A549 (cell line): Measurements from ENCODE around the gene TCTN3. TPM values are rescaled to one million over a fixed set of nuclear protein-coding genes. Genes with fewer than 3 reads are reported as not detected.

Experiments used
- ATAC-seq, 2 experiments: fragments of 200-7000 bp in 1 of 2; fragments of >200 bp in 1 of 2; cut with Nextera tagmentation in 1 of 2; cut with Tn5 transposase in 1 of 2; 3 replicates each; pipeline versions ENCODE4 v1.8.0 to v1.9.1; 2018 to 2020; ENCODE audit warnings: mild to moderate bottlenecking in 1 of 2, moderate library complexity in 1 of 2
- CTCF ChIA-PET: fragments of 300-600 bp; sonication (Branson Sonifier 250); formaldehyde crosslinking; extraction: SDS; loops from one replicate; lab custom pipeline; 2021; ENCODE audit warnings: antibody characterized with exemption, inconsistent platforms; lab: Yijun Ruan, JAX
- POLR2A ChIA-PET: fragments of 350-600 bp; formaldehyde crosslinking; extraction: SDS; loops from one replicate; lab custom pipeline; 2021; ENCODE audit warnings: antibody characterized with exemption, inconsistent platforms; lab: Yijun Ruan, JAX
- DNase-seq, 2 experiments: peaks; one replicate each; pipeline versions ENCODE4 v3.0.0 to v3.0.0-alpha.2; 2011 to 2016; ENCODE audit warnings: low read depth in 1 of 2, low spot score in 1 of 2
- FAIRE-seq: peaks from 2 replicates; lab custom pipeline; 2011; peaks lifted over from hg19 to GRCh38; lab: Jason Lieb, UNC
- H3K27ac ChIP-seq, 2 experiments: fragments of >200 bp; sonication (Bioruptor Twin); formaldehyde crosslinking; 3 replicates each; pipeline ENCODE4 v1.5.1; 2016 to 2017
- H3K4me1 ChIP-seq: fragments of >200 bp; sonication (Bioruptor Twin); formaldehyde crosslinking; 3 replicates; pipeline ENCODE4 v1.6.1; 2016
- H3K4me2 ChIP-seq: fragments of >200 bp; sonication (Bioruptor Twin); formaldehyde crosslinking; 3 replicates; pipeline ENCODE4 v1.6.1; 2016
- H3K4me3 ChIP-seq: fragments of >200 bp; sonication (Bioruptor Twin); formaldehyde crosslinking; 3 replicates; pipeline ENCODE4 v1.5.1; 2016
- H3K9me3 ChIP-seq: fragments of >200 bp; sonication (Bioruptor Twin); formaldehyde crosslinking; 3 replicates; pipeline ENCODE4 v1.6.1; 2016
- CEBPB ChIP-seq, 2 experiments: fragments of >200 bp in 1 of 2; sonication (Bioruptor Twin) in 1 of 2; formaldehyde crosslinking in 1 of 2; IDR thresholded peaks; 2 replicates each; pipeline ENCODE4 v1.6.1; 2012 to 2016
- CHD4 ChIP-seq: fragments of 200-600 bp; sonication (generic); IDR thresholded peaks from 2 replicates; pipeline ENCODE4 v1.6.1; 2016; ENCODE audit warnings: antibody characterized with exemption, mild to moderate bottlenecking, borderline replicate concordance
- EHF ChIP-seq: fragments of 250-450 bp; sonication (Bioruptor Pico); IDR thresholded peaks from 2 replicates; pipeline ENCODE4 v1.5.0; 2020; ENCODE audit warnings: mild to moderate bottlenecking
- FOSL2 ChIP-seq, 2 experiments: fragments of 450-650 bp in 1 of 2; fragments of >200 bp in 1 of 2; sonication (Bioruptor Twin) in 1 of 2; formaldehyde crosslinking; IDR thresholded peaks; 2 replicates each; pipeline versions ENCODE4 v1.5.0 to v1.6.1; 2016 to 2020; ENCODE audit warnings: mild to moderate bottlenecking in 1 of 2, moderate library complexity in 1 of 2
- HOXA7 ChIP-seq: fragments of 250-450 bp; sonication (Bioruptor Pico); IDR thresholded peaks from 2 replicates; pipeline ENCODE4 v1.5.0; 2020; ENCODE audit warnings: mild to moderate bottlenecking, moderate library complexity
- MAFK ChIP-seq: fragments of 450-650 bp; IDR thresholded peaks from 2 replicates; pipeline ENCODE4 v1.6.1; 2014; ENCODE audit not compliant: partially characterized antibody
- NR3C1 ChIP-seq: fragments of >200 bp; sonication (Bioruptor Twin); formaldehyde crosslinking; IDR thresholded peaks from 3 replicates; pipeline ENCODE4 v1.6.1; 2017
- POLR2AphosphoS2 ChIP-seq: conservative IDR thresholded peaks from 2 replicates; pipeline ENCODE4 v1.6.1; 2012; ENCODE audit warnings: low read length, improper control_type of control experiment, inconsistent platforms
- RAD21 ChIP-seq, 2 experiments: fragments of >200 bp in 1 of 2; sonication (Bioruptor Twin) in 1 of 2; formaldehyde crosslinking in 1 of 2; IDR thresholded peaks in 1 of 2; conservative IDR thresholded peaks in 1 of 2; 2 replicates in 1 of 2; 3 replicates in 1 of 2; pipeline ENCODE4 v1.6.1; 2012 to 2018; ENCODE audit warnings: inconsistent platforms in 1 of 2
- RARB ChIP-seq: fragments of 250-450 bp; sonication (Bioruptor Pico); IDR thresholded peaks from 2 replicates; pipeline ENCODE4 v1.8.0; 2021; ENCODE audit warnings: mild to moderate bottlenecking, moderate library complexity
- RFX5 ChIP-seq: fragments of 450-650 bp; IDR thresholded peaks from 2 replicates; pipeline ENCODE4 v1.7.1; 2014; ENCODE audit warnings: antibody characterized with exemption, mild to moderate bottlenecking, moderate library complexity
- RNF2 ChIP-seq: fragments of 200-600 bp; sonication (generic); IDR thresholded peaks from 2 replicates; pipeline ENCODE4 v1.6.1; 2016; ENCODE audit warnings: low read depth, mild to moderate bottlenecking, antibody characterized with exemption, moderate library complexity, borderline replicate concordance
- ZNF302 ChIP-seq: fragments of 250-450 bp; sonication (Bioruptor Pico); IDR thresholded peaks from 2 replicates; pipeline ENCODE4 v1.9.0; 2021; ENCODE audit warnings: inconsistent platforms, mild to moderate bottlenecking, moderate library complexity
- WGBS: methylation state at CpG from one replicate; pipeline ENCODE4 v1.1.6; 2017; ENCODE audit errors: missing lambda C conversion rate; 5-methylcytosine and 5-hydroxymethylcytosine counted together
- polyA plus RNA-seq, 4 experiments: library from polyadenylated mRNA; depleted of rRNA in 3 of 4; stranded (reverse); fragments of >200 nt; fragmentation: RNase III in 1 of 4; extraction: RNeasy Plus Mini Kit Qiagen cat#74134 plus additional on column Dnase treatment in 1 of 4; gene quantifications; 2 replicates in 3 of 4; 3 replicates in 1 of 4; pipeline ENCODE4 v1.2.3, GENCODE V29; 2011 to 2017
- TF ChIP-seq, protein P1 (sequence below): fragments of 250-450 bp; sonication (Bioruptor Pico); IDR thresholded peaks from 2 replicates; pipeline ENCODE4 v1.5.0; 2021; ENCODE audit warnings: mild to moderate bottlenecking, moderate library complexity, borderline replicate concordance
- TF ChIP-seq, protein P2 (sequence below): IDR thresholded peaks from 2 replicates; pipeline ENCODE4 v1.6.1; 2012
- TF ChIP-seq, protein P3 (sequence below): fragments of 250-450 bp; sonication (Bioruptor Pico); IDR thresholded peaks from 2 replicates; pipeline ENCODE4 v1.5.0; 2020; ENCODE audit warnings: low read depth, mild to moderate bottlenecking, moderate library complexity

The TCTN3 gene
- polyA plus RNA-seq, 2 of the 4 experiments (the other 2 are of a cell fraction) = 36.5 to 55.5 TPM

DNA sequence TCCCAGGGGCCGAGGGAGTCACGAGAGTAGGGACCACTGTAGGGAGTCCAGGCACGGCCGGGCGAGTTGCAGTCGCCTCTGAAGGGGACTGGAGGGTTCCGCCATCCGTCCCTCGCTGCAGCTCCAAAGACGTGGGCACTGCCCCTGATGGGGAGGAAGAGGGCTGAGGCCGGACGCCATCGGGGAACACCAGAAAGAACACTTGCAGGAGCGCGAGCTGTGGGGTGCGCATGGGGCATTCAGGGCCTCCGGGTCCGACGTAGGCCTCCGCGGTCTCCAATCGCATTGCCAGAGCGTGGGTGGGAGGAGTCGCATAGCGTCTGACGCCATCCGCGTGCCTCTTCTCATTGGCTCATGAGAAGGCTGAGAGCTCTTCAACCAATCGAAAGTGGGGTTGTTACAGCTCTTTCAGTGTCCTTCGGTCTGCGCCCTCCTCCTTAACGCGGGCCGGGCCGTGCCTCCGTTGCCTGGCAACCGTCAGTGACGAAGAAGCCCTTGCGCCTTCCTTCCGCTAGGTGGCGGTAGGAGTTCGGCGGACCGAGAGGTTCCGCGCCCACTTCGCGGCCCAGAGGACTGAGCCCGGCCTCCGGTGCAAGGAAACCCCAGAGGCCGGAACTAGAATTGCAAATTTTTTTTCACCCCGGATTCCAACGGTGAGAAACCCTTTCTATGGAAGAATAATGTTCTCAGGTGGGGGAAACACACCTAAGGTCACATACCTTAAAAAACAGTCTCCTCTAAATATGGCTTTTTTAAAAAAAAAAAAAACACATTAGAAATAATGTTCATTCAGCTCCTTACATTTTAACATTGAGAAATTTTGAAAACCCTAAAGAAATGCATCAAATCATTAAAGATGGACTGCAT is at the start of gene TCTN3 (continued):
- TF ChIP-seq, protein P1, sequence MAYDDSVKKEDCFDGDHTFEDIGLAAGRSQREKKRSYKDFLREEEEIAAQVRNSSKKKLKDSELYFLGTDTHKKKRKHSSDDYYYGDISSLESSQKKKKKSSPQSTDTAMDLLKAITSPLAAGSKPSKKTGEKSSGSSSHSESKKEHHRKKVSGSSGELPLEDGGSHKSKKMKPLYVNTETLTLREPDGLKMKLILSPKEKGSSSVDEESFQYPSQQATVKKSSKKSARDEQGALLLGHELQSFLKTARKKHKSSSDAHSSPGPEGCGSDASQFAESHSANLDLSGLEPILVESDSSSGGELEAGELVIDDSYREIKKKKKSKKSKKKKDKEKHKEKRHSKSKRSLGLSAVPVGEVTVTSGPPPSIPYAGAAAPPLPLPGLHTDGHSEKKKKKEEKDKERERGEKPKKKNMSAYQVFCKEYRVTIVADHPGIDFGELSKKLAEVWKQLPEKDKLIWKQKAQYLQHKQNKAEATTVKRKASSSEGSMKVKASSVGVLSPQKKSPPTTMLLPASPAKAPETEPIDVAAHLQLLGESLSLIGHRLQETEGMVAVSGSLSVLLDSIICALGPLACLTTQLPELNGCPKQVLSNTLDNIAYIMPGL (CRISPR knock-in tag) = no peak

- Histone ChIP-seq H3K9me3 (no peaks in the 10 kb centered on the region), H3K4me3 (no peak overlapping the region), H3K27ac (no peak overlapping the region), H3K4me2 (peak overlapping the region; percentile 25; the same call in 2 of the 3 replicates), H3K4me1 (peaks cover 9% of the 10 kb centered on the region; the same call in 1 of the 3 replicates)
- ChIA-PET POLR2A (no interaction called here), CTCF (interaction anchor here (0.9 kb wide), 1 partner anchor 49 kb away, joined by 3 read pairs; the partner anchor contains the start of gene TCTN3)
- DNase-seq (no peak), ATAC-seq (no peak), FAIRE-seq (no peak)
- TF ChIP-seq CEBPB (IDR thresholded peaks at IDR 0.05) (no peak), RFX5 (no peak), MAFK (peak; percentile 78)
- TF ChIP-seq, protein P2, sequence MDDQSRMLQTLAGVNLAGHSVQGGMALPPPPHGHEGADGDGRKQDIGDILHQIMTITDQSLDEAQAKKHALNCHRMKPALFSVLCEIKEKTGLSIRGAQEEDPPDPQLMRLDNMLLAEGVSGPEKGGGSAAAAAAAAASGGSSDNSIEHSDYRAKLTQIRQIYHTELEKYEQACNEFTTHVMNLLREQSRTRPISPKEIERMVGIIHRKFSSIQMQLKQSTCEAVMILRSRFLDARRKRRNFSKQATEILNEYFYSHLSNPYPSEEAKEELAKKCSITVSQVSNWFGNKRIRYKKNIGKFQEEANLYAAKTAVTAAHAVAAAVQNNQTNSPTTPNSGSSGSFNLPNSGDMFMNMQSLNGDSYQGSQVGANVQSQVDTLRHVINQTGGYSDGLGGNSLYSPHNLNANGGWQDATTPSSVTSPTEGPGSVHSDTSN = no peak
- 66% methylated on average over 2 of the region's 2 CpGs for WGBS
Observed at GRCh38 chr10:95742962-95743535, 49.3 kb upstream of the TCTN3 start.

- Histone ChIP-seq H3K9me3 (no peaks in the 10 kb centered on the region), H3K4me2 (peak overlapping the region; percentile 25; the same call in 2 of the 3 replicates), H3K4me3 (no peak overlapping the region), H3K27ac (no peak overlapping the region), H3K4me1 (peaks cover 9% of the 10 kb centered on the region; the same call in 1 of the 3 replicates)
- ChIA-PET CTCF (interaction anchor here (0.8 kb wide), 1 partner anchor 14 kb away, joined by 3 read pairs; the partner anchor contains the start of gene ENTPD1), POLR2A (no interaction called here)
- WGBS = 29% methylated on average over 3 of the region's 3 CpGs
- peak in 1 of 2 experiments; percentile 37 for DNase-seq
- TF ChIP-seq RNF2 (no peak), FOSL2 (IDR thresholded peaks at IDR 0.05) (no peak), FOSL2 (CRISPR knock-in tag; IDR thresholded peaks at IDR 0.05) (no peak), EHF (no peak), ZNF302 (no peak), RAD21 (conservative IDR thresholded peaks at IDR 0.05 in 1 of 2, IDR thresholded peaks at IDR 0.05 in 1 of 2) (no peak), HOXA7 (CRISPR knock-in tag) (no peak), RARB (CRISPR knock-in tag) (no peak), POLR2AphosphoS2 (no peak), NR3C1 (no peak), CHD4 (no peak)
- TF ChIP-seq, protein P3, sequence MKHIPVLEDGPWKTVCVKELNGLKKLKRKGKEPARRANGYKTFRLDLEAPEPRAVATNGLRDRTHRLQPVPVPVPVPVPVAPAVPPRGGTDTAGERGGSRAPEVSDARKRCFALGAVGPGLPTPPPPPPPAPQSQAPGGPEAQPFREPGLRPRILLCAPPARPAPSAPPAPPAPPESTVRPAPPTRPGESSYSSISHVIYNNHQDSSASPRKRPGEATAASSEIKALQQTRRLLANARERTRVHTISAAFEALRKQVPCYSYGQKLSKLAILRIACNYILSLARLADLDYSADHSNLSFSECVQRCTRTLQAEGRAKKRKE (CRISPR knock-in tag) = no peak
- FAIRE-seq = no peak
- ATAC-seq = no peak
Observed at GRCh38 chr10:95742485-95742884, 48.8 kb upstream of the TCTN3 start.
